ENCODE data around the gene AKT1S1. TPM values are rescaled to one million over a fixed set of nuclear protein-coding genes. Genes with fewer than 3 reads are reported as not detected.

AKT1S1 gene
- total and polyA plus RNA-seq, 2 of the 13 experiments (the other 11 are each of a cell fraction or from before 2014, with no cell fraction given) = 13.5 to 27.8 TPM

GRCh38 chr19:49869009-49869483, 8.1 kb downstream of the AKT1S1 start (continued):
- TF ChIP-seq, protein P1, sequence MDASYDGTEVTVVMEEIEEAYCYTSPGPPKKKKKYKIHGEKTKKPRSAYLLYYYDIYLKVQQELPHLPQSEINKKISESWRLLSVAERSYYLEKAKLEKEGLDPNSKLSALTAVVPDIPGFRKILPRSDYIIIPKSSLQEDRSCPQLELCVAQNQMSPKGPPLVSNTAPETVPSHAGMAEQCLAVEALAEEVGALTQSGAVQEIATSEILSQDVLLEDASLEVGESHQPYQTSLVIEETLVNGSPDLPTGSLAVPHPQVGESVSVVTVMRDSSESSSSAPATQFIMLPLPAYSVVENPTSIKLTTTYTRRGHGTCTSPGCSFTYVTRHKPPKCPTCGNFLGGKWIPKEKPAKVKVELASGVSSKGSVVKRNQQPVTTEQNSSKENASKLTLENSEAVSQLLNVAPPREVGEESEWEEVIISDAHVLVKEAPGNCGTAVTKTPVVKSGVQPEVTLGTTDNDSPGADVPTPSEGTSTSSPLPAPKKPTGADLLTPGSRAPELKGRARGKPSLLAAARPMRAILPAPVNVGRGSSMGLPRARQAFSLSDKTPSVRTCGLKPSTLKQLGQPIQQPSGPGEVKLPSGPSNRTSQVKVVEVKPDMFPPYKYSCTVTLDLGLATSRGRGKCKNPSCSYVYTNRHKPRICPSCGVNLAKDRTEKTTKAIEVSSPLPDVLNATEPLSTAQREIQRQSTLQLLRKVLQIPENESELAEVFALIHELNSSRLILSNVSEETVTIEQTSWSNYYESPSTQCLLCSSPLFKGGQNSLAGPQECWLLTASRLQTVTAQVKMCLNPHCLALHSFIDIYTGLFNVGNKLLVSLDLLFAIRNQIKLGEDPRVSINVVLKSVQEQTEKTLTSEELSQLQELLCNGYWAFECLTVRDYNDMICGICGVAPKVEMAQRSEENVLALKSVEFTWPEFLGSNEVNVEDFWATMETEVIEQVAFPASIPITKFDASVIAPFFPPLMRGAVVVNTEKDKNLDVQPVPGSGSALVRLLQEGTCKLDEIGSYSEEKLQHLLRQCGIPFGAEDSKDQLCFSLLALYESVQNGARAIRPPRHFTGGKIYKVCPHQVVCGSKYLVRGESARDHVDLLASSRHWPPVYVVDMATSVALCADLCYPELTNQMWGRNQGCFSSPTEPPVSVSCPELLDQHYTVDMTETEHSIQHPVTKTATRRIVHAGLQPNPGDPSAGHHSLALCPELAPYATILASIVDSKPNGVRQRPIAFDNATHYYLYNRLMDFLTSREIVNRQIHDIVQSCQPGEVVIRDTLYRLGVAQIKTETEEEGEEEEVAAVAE (CRISPR knock-in tag; IDR thresholded peaks at IDR 0.05; ENCODE audit: borderline replicate concordance) = no peak
- no peak for TF ChIP-seq MIXL1 (CRISPR knock-in tag; IDR thresholded peaks at IDR 0.05)
- no peak for TF ChIP-seq ZFYVE20 (CRISPR knock-in tag; IDR thresholded peaks at IDR 0.05; ENCODE audit: borderline replicate concordance, low read depth)
- TF ChIP-seq IKZF1 (IDR thresholded peaks at IDR 0.05) = no peak
- no peak for TF ChIP-seq ZNF672 (CRISPR knock-in tag; IDR thresholded peaks at IDR 0.05)
- TF ChIP-seq KIAA2018 (CRISPR knock-in tag; IDR thresholded peaks at IDR 0.05; ENCODE audit: borderline replicate concordance) = no peak
- no peak for TF ChIP-seq ZNF660 (CRISPR knock-in tag; IDR thresholded peaks at IDR 0.05; ENCODE audit: borderline replicate concordance, low read depth)
- TF ChIP-seq ZNF510 (CRISPR knock-in tag; IDR thresholded peaks at IDR 0.05; ENCODE audit: low read depth) = 0 out of 2 replicates have a peak, but pooled peaks have one; percentile 56
- TF ChIP-seq DNMT3B (CRISPR knock-in tag; conservative IDR thresholded peaks at IDR 0.05) = no peak
- no peak for TF ChIP-seq ZNF570 (CRISPR knock-in tag; IDR thresholded peaks at IDR 0.05; ENCODE audit: borderline replicate concordance)
- TF ChIP-seq RAD21 (CRISPR knock-in tag; IDR thresholded peaks at IDR 0.05) = no peak
- no peak for TF ChIP-seq ZNF383 (CRISPR knock-in tag; IDR thresholded peaks at IDR 0.05; ENCODE audit: borderline replicate concordance)
- TF ChIP-seq ZNF878 (CRISPR knock-in tag; IDR thresholded peaks at IDR 0.05) = no peak
- TF ChIP-seq, protein P2, sequence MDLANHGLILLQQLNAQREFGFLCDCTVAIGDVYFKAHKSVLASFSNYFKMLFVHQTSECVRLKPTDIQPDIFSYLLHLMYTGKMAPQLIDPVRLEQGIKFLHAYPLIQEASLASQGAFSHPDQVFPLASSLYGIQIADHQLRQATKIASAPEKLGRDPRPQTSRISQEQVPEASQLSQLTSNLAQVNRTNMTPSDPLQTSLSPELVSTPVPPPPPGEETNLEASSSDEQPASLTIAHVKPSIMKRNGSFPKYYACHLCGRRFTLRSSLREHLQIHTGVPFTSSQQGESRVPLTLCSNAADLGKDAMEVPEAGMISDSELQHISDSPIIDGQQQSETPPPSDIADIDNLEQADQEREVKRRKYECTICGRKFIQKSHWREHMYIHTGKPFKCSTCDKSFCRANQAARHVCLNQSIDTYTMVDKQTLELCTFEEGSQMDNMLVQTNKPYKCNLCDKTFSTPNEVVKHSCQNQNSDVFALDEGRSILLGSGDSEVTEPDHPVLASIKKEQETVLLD (CRISPR knock-in tag; IDR thresholded peaks at IDR 0.05; ENCODE audit: low read depth) = 0 out of 2 replicates have a peak, but pooled peaks have one; percentile 27
- TF ChIP-seq SNAPC2 (CRISPR knock-in tag; IDR thresholded peaks at IDR 0.05) = no peak
